Spleen (tissue), 11 donors: ENCODE results near the gene TMEM119. TPM values are rescaled to one million over a fixed set of nuclear protein-coding genes. Genes with fewer than 3 reads are reported as not detected.

Experiments
- DNase-seq: peaks from one replicate; pipeline ENCODE4 v3.0.0-alpha.2; 2020
- H3K27ac ChIP-seq, 8 donors: fragments of 200-600 bp; sonication (generic) in 7 of 8; 1 replicate in 4 of 8; 2 replicates in 4 of 8; pipeline versions ENCODE4 v1.5.0 to v1.8.0; 2016 to 2021; ENCODE audit warnings: inconsistent platforms in 4 of 8, mild to moderate bottlenecking in 4 of 8, moderate library complexity in 1 of 8
- H3K27me3 ChIP-seq, 7 donors: fragments of 200-600 bp; sonication (generic) in 6 of 7; replicated peaks in 1 of 7; 1 replicate in 4 of 7; 2 replicates in 3 of 7; pipeline versions ENCODE4 v1.5.0 to v1.8.0; 2016 to 2021; ENCODE audit warnings: inconsistent platforms in 3 of 7, mild to moderate bottlenecking in 1 of 7
- H3K36me3 ChIP-seq, 6 donors: fragments of 200-600 bp; sonication (generic) in 5 of 6; 1 replicate in 4 of 6; 2 replicates in 2 of 6; pipeline versions ENCODE4 v1.5.0 to v1.8.0; 2016 to 2021; ENCODE audit warnings: inconsistent platforms in 2 of 6
- H3K4me1 ChIP-seq, 6 donors: fragments of 200-600 bp; sonication (generic) in 5 of 6; 1 replicate in 3 of 6; 2 replicates in 3 of 6; pipeline versions ENCODE4 v1.5.0 to v1.8.0; 2016 to 2021; ENCODE audit warnings: inconsistent platforms in 3 of 6
- H3K4me3 ChIP-seq, 8 donors: fragments of 200-600 bp; sonication (generic) in 7 of 8; 1 replicate in 4 of 8; 2 replicates in 4 of 8; pipeline versions ENCODE4 v1.5.0 to v1.8.0; 2016 to 2021; ENCODE audit warnings: inconsistent platforms in 4 of 8, mild to moderate bottlenecking in 4 of 8, moderate library complexity in 2 of 8
- H3K9me3 ChIP-seq, 8 donors: fragments of 200-600 bp; sonication (generic) in 7 of 8; 1 replicate in 4 of 8; 2 replicates in 4 of 8; pipeline versions ENCODE4 v1.5.0 to v1.8.0; 2016 to 2021; ENCODE audit warnings: inconsistent platforms in 4 of 8
- POLR2A ChIP-seq, 3 donors: fragments of 450-650 bp; IDR thresholded peaks; one replicate each; pipeline ENCODE4 v1.5.1; 2017; ENCODE audit warnings: antibody characterized with exemption in 3 of 3, mild to moderate bottlenecking in 1 of 3
- POLR2AphosphoS5 ChIP-seq, 3 donors: sonication (generic); formaldehyde crosslinking; IDR thresholded peaks; one replicate each; pipeline ENCODE4 v1.5.1; 2017; ENCODE audit warnings: antibody characterized with exemption in 3 of 3
- WGBS, 5 donors: extraction: QIAGEN DNeasy Blood & Tissue Kit in 3 of 5; methylation state at CpG; one replicate each; pipeline versions ENCODE4 v1.1.5 to v1.1.7; 2013 to 2018; 5-methylcytosine and 5-hydroxymethylcytosine counted together
- intact Hi-C: fragments of 100-400 bp; cut with DNase I; formaldehyde crosslinking; loops from one replicate; pipeline ENCODE4 v1.15.0; 2023; ENCODE audit warnings: low total_unique reads
- polyA plus RNA-seq, 3 donors: library from polyadenylated mRNA; stranded (reverse); fragments of 200-250 nt; gene quantifications; one replicate each; pipeline ENCODE4 v1.2.1, GENCODE V29; 2013
- total RNA-seq, 7 donors: library from RNA; depleted of rRNA in 3 of 7; stranded (reverse); fragments of >200 nt in 3 of 7; fragmentation: NEBNext Ultra II Directional in 4 of 7; extraction: Animal tissue kit (Norgen Biotek cat#: 25700) in 4 of 7; gene quantifications; one replicate each; pipeline versions ENCODE4 v1.1.0 to v1.2.1, GENCODE V29; 2016 to 2021
- TF ChIP-seq, protein P1 (sequence below), 11 experiments: fragments of 200-600 bp in 7 of 11; fragments of 450-650 bp in 4 of 11; sonication (generic) in 4 of 11; IDR thresholded peaks in 8 of 11; conservative IDR thresholded peaks in 3 of 11; 1 replicate in 7 of 11; 2 replicates in 4 of 11; pipeline versions ENCODE4 v1.4.0 to v1.8.0; 2016 to 2021; ENCODE audit warnings: antibody characterized with exemption in 11 of 11, inconsistent platforms in 4 of 11, mild to moderate bottlenecking in 1 of 11
- donor health status: healthy with polysubstance abuse.
- donor health status: DM: no; HTN: no; CAD: no; lungs with moderate emphysema.
- donor health status: DM: no; HTN: no; CAD: no.
- donor health status: Bipolar disorder and iron deficiency.
- donor health status: healthy.
- donor health status: DM: no; HTN: no; CAD: no.
- donor health status: DM: yes; HTN: yes; CAD: no.

TMEM119 gene
- total and polyA plus RNA-seq, 10 donors: 8.8 to 50.0 (median 16.2) TPM

DNA sequence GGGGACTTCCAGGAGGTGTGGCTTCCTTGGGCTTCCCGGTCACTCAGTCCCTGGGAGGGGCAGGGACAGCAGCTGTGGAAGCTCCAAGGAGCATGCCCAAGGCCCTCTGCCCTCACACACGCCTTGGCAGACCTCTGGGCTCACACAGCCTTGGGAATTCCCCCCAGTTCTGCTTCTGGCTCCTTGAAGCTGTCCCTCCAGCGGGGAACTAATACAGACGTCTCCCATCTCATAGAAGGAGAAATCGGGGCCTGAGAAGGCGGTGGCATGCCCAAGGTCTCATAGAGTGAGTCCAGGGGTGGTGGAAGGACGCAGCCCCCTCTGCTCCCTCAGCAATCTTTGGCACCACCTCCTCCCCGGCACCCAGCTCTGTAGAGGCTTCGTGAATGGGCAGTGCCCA lies 15.7 kb upstream of the TMEM119 start:
- Histone ChIP-seq H3K27ac (peak overlapping the region in 5 of 8 donors; percentile 27 to 44 (median 36)), H3K27me3 (peaks cover 0 to 7% (median 0%) of the 10 kb centered on the region in 7 donors), H3K9me3 (peaks cover 0 to 9% (median 7%) of the 10 kb centered on the region in 8 donors), H3K36me3 (no peaks in the 10 kb centered on the region), H3K4me1 (peaks cover 26 to 66% (median 47%) of the 10 kb centered on the region in 6 donors), H3K4me3 (no peak overlapping the region)
- TF ChIP-seq POLR2A (IDR thresholded peaks at IDR 0.05): no peak
- peak in 2 of 3 donors; percentile 49 to 52 for TF ChIP-seq POLR2AphosphoS5 (IDR thresholded peaks at IDR 0.05)
- no peak for DNase-seq
- intact Hi-C loops: no loop called here
- 49 to 73% (median 62%) methylated on average over 7 to 9 of the region's 9 CpGs for WGBS, 5 donors

DNA sequence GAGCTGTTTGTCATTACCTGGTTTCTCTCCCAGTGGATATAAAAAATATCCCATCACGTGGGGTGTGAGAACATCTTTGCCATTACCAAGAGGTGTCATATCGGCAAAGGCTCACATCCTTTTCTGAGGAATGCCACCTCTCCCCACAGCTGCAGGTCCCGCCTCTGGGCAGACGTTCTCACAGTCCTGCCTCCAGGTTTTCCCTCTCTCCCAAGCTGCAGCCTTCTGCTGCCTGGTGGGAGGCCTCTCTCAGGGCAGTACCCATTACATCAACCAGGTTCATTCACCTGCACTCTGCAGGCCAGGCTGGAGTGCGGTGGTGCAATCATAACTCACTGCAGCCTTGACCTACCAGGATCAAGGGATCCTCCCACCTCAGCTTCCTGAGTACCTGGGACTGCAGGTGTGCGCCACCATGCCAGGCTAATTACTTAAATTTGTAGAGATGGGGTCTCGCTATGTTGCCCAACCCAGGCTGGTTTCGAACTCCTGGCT lies 15.0 kb upstream of the TMEM119 start:
- peaks cover 0 to 9% (median 7%) of the 10 kb centered on the region in 8 donors for H3K9me3 ChIP-seq
- no peak overlapping the region for H3K4me3 ChIP-seq
- 85 to 90% (median 87%) methylated on average over 8 of the region's 8 CpGs for WGBS, 5 donors
- peaks cover 19 to 59% (median 40%) of the 10 kb centered on the region in 6 donors for H3K4me1 ChIP-seq
- H3K36me3 ChIP-seq: no peaks in the 10 kb centered on the region
- peaks cover 0 to 9% (median 0%) of the 10 kb centered on the region in 7 donors for H3K27me3 ChIP-seq
- intact Hi-C loops: no loop called here
- TF ChIP-seq, protein P1, sequence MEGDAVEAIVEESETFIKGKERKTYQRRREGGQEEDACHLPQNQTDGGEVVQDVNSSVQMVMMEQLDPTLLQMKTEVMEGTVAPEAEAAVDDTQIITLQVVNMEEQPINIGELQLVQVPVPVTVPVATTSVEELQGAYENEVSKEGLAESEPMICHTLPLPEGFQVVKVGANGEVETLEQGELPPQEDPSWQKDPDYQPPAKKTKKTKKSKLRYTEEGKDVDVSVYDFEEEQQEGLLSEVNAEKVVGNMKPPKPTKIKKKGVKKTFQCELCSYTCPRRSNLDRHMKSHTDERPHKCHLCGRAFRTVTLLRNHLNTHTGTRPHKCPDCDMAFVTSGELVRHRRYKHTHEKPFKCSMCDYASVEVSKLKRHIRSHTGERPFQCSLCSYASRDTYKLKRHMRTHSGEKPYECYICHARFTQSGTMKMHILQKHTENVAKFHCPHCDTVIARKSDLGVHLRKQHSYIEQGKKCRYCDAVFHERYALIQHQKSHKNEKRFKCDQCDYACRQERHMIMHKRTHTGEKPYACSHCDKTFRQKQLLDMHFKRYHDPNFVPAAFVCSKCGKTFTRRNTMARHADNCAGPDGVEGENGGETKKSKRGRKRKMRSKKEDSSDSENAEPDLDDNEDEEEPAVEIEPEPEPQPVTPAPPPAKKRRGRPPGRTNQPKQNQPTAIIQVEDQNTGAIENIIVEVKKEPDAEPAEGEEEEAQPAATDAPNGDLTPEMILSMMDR (IDR thresholded peaks at IDR 0.05 in 8 of 11, conservative IDR thresholded peaks at IDR 0.05 in 3 of 11): no peak
- TF ChIP-seq POLR2AphosphoS5 (IDR thresholded peaks at IDR 0.05) (no peak), POLR2A (IDR thresholded peaks at IDR 0.05) (no peak)
- no peak for DNase-seq
- H3K27ac ChIP-seq: peak overlapping the region in 5 of 8 donors; percentile 7 to 44 (median 36)

DNA sequence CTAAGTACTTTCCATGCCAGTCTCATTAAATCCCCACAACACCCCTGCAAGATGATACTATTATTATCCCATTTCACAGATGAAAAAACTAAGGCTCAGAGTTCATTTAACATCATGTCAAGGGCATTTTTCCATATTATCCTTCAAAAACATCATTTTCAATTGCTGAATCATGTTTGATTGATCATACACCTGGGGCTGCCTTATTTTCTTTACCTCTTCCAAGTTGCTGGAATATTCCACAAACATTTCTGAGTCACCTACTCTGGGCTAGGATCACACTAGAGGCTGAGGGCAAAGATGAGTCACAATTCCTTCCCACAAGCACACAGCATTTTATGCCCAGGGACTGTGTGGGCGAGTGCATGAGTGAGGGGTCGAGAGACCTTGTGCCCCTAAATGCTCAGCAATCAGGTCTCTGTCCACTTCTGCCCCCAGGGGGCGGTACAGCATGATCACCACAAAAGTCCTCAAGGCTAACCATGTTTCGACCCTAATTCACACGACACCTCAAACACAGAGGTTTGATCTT lies 14.1 kb upstream of the TMEM119 start:
- H3K4me3 ChIP-seq: no peak overlapping the region
- H3K4me1 ChIP-seq: peaks cover 10 to 50% (median 31%) of the 10 kb centered on the region in 6 donors
- intact Hi-C loops: no loop called here
- peaks cover 0 to 13% (median 0%) of the 10 kb centered on the region in 7 donors for H3K27me3 ChIP-seq
- TF ChIP-seq POLR2AphosphoS5 (IDR thresholded peaks at IDR 0.05) (peak in 1 of 3 donors; percentile 32), POLR2A (IDR thresholded peaks at IDR 0.05) (no peak)
- TF ChIP-seq, protein P1 (IDR thresholded peaks at IDR 0.05 in 8 of 11, conservative IDR thresholded peaks at IDR 0.05 in 3 of 11): peak in 10 of 11 experiments; percentile 18 to 71 (median 60)
- H3K27ac ChIP-seq: no peak overlapping the region
- peaks cover 0 to 9% (median 7%) of the 10 kb centered on the region in 8 donors for H3K9me3 ChIP-seq
- H3K36me3 ChIP-seq: no peaks in the 10 kb centered on the region
- WGBS, 5 donors: 49 to 65% (median 60%) methylated on average over 4 to 5 of the region's 5 CpGs
- no peak for DNase-seq

DNA sequence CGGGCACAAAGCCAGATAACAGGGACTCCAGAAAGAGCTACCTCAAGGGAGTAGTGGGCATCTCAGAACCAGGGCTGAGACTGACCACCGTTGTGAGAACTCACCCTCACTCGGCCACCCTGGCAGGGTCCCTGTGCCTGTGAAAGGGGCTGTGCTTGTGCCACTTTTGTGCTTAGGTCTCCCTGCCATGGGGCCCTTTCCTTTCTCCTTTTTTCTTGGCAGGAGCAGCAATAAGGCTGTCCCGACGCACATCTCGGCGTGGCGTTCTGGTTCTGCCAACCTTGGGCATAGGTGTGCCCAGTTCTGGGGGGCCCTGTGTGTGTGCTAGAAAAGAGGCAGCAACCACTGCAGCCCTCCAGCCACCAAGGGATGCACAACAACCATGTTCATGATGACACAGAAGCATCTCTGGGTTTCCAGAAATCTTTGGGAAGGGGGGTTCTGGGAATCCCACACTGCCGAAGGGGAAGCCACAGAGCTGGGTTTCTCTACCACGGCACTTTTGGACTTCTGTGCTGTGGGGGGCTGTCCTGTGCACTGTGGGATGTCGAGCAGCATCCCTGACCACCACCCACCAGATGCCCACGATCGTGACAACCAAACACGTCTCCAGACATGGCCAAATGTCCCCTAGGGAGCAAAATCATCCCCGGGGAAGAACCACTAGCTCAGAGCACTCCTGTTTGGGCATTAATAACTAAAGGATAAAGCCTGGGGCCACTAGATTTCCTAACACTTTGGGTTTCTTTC lies 13.1 kb upstream of the TMEM119 start:
- H3K4me1 ChIP-seq: peaks cover 3 to 41% (median 22%) of the 10 kb centered on the region in 6 donors
- peaks cover 0 to 7% (median 5%) of the 10 kb centered on the region in 8 donors for H3K9me3 ChIP-seq
- H3K27ac ChIP-seq: peak overlapping the region in 1 of 8 donors; percentile 1
- intact Hi-C loops: no loop called here
- peaks cover 0 to 13% (median 0%) of the 10 kb centered on the region in 7 donors for H3K27me3 ChIP-seq
- TF ChIP-seq, protein P1 (IDR thresholded peaks at IDR 0.05 in 8 of 11, conservative IDR thresholded peaks at IDR 0.05 in 3 of 11): no peak
- no peak for TF ChIP-seq POLR2A (IDR thresholded peaks at IDR 0.05)
- TF ChIP-seq POLR2AphosphoS5 (IDR thresholded peaks at IDR 0.05): no peak
- no peak for DNase-seq
- 80 to 91% (median 89%) methylated on average over 14 to 15 of the region's 15 CpGs for WGBS, 5 donors
- no peaks in the 10 kb centered on the region for H3K36me3 ChIP-seq
- H3K4me3 ChIP-seq: no peak overlapping the region
